Psoas muscle (tissue), 8 donors: ENCODE measurements around the gene GJB6. TPM values are rescaled to one million over a fixed set of nuclear protein-coding genes. Genes with fewer than 3 reads are reported as not detected.
A peak's percentile ranks its signal among the peaks of the same experiment; 100 is the strongest.

Experiments used
- ATAC-seq, 4 donors: fragments of 200-7000 bp; cut with Tn5 transposase; one replicate each; pipeline ENCODE4 v1.9.1; 2020; ENCODE audit warnings: moderate library complexity in 3 of 4, mild to moderate bottlenecking in 2 of 4
- DNase-seq, 2 donors: peaks; one replicate each; pipeline ENCODE4 v3.0.0-alpha.2; 2020
- H3K27ac ChIP-seq: fragments of 200-600 bp; one replicate; pipeline ENCODE4 v1.8.0; 2022
- H3K27me3 ChIP-seq, 3 donors: fragments of 200-600 bp in 1 of 3; one replicate each; pipeline versions ENCODE4 v1.6.1 to v1.8.0; 2013 to 2022; ENCODE audit warnings: low read length in 2 of 3, mild to moderate bottlenecking in 2 of 3, moderate library complexity in 1 of 3; ENCODE audit not compliant: insufficient read depth in 3 of 3
- H3K36me3 ChIP-seq, 2 donors: fragments of 200-600 bp in 1 of 2; one replicate each; pipeline versions ENCODE4 v1.6.1 to v1.8.0; 2013 to 2022; ENCODE audit warnings: low read depth in 1 of 2, mild to moderate bottlenecking in 1 of 2, moderate library complexity in 1 of 2; ENCODE audit not compliant: insufficient read depth in 1 of 2
- H3K4me1 ChIP-seq: fragments of 200-600 bp; one replicate; pipeline ENCODE4 v1.8.0; 2022
- H3K4me3 ChIP-seq: fragments of 200-600 bp; one replicate; pipeline ENCODE4 v1.8.0; 2022; ENCODE audit warnings: mild to moderate bottlenecking
- H3K9me3 ChIP-seq: fragments of 200-600 bp; one replicate; pipeline ENCODE4 v1.8.0; 2022
- WGBS, 3 donors: extraction: QIAGEN DNeasy Blood & Tissue Kit; methylation state at CpG; one replicate each; pipeline versions ENCODE4 v1.1.6 to v1.1.7; 2013; 5-methylcytosine and 5-hydroxymethylcytosine counted together
- intact Hi-C, 2 donors: fragments of 100-400 bp; cut with DNase I; formaldehyde crosslinking; loops; one replicate each; pipeline versions ENCODE4 v1.11.0 to v1.14.2; 2022
- polyA plus RNA-seq, 3 donors: library from polyadenylated mRNA; stranded (reverse); fragments of 200-250 nt; gene quantifications; one replicate each; pipeline ENCODE4 v1.2.3, GENCODE V29; 2013
- total RNA-seq, 4 donors: library from RNA; stranded (reverse); fragmentation: NEBNext Ultra II Directional in 2 of 4; extraction: Animal tissue kit (Norgen Biotek cat#: 25700) in 2 of 4; gene quantifications; one replicate each; pipeline versions ENCODE4 v1.2.1 to v1.2.4, GENCODE V29; 2021 to 2023
- TF ChIP-seq, protein P1 (sequence below): fragments of 200-600 bp; IDR thresholded peaks from one replicate; pipeline ENCODE4 v1.8.0; 2022; ENCODE audit warnings: antibody characterized with exemption
- donor health status: healthy with polysubstance abuse.
- donor health status: DM: no; HTN: no; CAD: no; lungs with moderate emphysema.
- donor health status: Bipolar disorder and iron deficiency.
- donor health status: healthy.
- donor health status: DM: yes; HTN: yes; CAD: no.
- donor health status: DM: no; HTN: no; CAD: no.
- donor health status: DM: no; HTN: no; CAD: no.
- donor health status: DM: yes; HTN: yes; CAD: no.

The GJB6 gene
- total and polyA plus RNA-seq, 7 donors: 0.03 TPM; not detected in 6

DNA sequence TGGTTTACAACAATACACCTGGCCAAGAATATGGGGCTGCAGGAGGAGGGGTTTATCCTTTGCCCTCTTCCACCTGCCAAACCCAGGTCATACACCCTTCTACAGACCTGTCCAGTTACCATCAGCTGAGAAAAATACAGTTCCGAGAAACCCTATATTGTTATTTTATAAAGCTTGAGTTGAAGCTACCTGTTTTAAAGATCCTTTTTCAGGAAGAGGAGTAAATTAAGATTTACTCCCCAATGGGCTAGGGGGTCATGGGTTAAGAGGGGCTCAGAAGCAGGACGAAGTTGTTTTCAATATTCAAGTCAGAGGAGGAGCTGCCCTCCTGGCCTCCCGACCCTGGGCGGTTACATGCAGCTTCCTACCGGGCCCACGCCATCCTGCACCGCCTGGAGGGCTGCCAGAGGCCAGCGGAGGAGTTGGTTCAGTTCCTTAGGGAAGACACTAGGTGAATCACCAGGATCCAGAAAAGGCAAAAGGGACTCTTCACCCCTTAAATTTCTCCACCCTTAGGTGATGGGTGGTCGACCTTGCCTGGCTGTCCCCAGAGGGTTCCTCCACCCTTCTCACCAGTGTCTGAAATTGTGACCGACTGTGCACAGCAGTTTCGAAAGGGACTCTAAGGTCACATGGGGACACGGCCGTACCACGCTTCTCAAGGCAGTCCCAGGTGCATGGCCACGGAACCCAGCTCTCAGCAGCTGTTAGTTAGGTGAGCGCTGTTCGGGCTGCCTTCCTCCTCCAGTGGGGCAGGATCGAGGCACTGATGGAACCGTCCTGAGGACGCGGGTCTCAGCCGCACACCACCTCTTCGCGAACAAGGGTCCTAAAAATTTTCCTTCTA, 40.6 kb downstream of the GJB6 start:
- no peaks in the 10 kb centered on the region for H3K36me3 ChIP-seq
- peaks cover 2 to 60% (median 31%) of the 10 kb centered on the region in 3 donors for H3K27me3 ChIP-seq
- TF ChIP-seq, protein P1, sequence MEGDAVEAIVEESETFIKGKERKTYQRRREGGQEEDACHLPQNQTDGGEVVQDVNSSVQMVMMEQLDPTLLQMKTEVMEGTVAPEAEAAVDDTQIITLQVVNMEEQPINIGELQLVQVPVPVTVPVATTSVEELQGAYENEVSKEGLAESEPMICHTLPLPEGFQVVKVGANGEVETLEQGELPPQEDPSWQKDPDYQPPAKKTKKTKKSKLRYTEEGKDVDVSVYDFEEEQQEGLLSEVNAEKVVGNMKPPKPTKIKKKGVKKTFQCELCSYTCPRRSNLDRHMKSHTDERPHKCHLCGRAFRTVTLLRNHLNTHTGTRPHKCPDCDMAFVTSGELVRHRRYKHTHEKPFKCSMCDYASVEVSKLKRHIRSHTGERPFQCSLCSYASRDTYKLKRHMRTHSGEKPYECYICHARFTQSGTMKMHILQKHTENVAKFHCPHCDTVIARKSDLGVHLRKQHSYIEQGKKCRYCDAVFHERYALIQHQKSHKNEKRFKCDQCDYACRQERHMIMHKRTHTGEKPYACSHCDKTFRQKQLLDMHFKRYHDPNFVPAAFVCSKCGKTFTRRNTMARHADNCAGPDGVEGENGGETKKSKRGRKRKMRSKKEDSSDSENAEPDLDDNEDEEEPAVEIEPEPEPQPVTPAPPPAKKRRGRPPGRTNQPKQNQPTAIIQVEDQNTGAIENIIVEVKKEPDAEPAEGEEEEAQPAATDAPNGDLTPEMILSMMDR: no peak
- WGBS, 3 donors: 36 to 48% (median 42%) methylated on average over 24 of the region's 24 CpGs
- H3K9me3 ChIP-seq: no peaks in the 10 kb centered on the region
- no peak overlapping the region for H3K27ac ChIP-seq
- H3K4me1 ChIP-seq: peaks cover 26% of the 10 kb centered on the region
- peak overlapping the region; percentile 71 for H3K4me3 ChIP-seq
- DNase-seq (peak in 1 of 2 donors; percentile 34), ATAC-seq (peak in 1 of 4 donors; percentile 21)
- intact Hi-C loops: no loop called here

DNA sequence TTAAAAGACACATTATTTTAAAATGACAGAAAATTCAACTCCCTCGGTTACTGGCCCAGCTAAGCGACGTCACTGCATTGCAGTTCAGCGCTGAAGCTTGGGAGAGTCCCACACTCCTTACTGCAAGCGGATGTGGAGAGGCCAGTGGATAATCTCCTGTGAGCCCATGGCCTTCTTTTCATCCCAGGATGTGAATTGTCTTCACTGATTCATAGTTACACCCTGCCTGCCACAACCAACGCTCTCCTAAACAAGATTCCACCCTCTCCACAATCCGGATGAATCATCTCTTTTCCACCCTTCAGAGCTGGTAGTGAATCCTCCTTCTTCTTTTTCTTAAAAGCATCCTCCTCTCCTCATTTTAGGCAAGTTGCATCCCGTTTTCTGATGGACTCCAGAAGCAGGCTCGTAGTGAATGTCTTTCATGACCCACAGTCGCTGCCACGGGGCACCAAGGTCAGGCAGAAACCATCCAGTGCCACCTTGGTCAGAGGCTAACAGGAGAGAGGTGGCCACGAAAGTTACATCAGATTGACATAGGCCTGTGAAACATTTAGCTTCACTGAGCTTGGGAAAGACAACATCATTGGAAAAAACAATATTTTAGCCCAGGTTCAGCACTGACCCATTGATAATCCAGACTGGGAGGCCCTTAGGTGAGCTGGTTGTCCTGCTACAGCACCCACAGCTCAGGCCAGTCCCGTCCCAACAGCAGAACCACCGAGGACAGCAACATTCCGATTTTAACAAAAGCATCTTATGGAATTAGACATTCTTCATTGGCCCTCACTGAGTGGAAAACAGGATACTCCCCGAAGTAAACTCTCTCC, 41.4 kb downstream of the GJB6 start:
- no peak for DNase-seq
- Histone ChIP-seq H3K27me3 (peaks cover 2 to 62% (median 31%) of the 10 kb centered on the region in 3 donors), H3K36me3 (no peaks in the 10 kb centered on the region), H3K4me1 (peaks cover 26% of the 10 kb centered on the region), H3K27ac (no peak overlapping the region), H3K4me3 (no peak overlapping the region), H3K9me3 (no peaks in the 10 kb centered on the region)
- intact Hi-C loops: no loop called here
- 92 to 93% (median 92%) methylated on average over 16 of the region's 16 CpGs for WGBS, 3 donors
- ATAC-seq: no peak
- TF ChIP-seq, protein P1: no peak

DNA sequence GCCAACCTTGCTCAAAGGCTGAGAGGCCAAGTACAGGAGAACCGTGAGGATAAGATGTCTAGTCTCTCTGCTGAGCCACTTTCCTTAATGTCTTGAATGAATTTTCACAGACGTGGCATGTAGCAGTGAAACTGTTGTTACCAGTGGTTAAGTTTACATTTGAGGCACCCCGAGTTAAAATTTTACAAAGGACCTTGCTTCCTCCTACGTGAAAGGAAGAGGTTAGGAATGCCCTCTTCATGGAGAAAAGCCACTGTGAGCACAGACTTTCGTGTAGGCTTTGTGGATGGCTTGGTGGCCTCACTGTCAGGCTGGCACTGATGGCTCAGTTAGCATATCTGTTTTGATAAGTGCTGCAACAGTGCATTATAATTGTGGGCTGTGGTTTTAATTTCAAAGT, 42.0 kb downstream of the GJB6 start:
- 80 to 85% (median 83%) methylated on average over 5 of the region's 5 CpGs for WGBS, 3 donors
- Histone ChIP-seq H3K4me1 (peaks cover 26% of the 10 kb centered on the region), H3K36me3 (no peaks in the 10 kb centered on the region), H3K9me3 (no peaks in the 10 kb centered on the region), H3K4me3 (no peak overlapping the region), H3K27me3 (peaks cover 2 to 56% (median 31%) of the 10 kb centered on the region in 3 donors), H3K27ac (no peak overlapping the region)
- TF ChIP-seq, protein P1: no peak
- intact Hi-C loops: no loop called here
- ATAC-seq: no peak
- DNase-seq: no peak

DNA sequence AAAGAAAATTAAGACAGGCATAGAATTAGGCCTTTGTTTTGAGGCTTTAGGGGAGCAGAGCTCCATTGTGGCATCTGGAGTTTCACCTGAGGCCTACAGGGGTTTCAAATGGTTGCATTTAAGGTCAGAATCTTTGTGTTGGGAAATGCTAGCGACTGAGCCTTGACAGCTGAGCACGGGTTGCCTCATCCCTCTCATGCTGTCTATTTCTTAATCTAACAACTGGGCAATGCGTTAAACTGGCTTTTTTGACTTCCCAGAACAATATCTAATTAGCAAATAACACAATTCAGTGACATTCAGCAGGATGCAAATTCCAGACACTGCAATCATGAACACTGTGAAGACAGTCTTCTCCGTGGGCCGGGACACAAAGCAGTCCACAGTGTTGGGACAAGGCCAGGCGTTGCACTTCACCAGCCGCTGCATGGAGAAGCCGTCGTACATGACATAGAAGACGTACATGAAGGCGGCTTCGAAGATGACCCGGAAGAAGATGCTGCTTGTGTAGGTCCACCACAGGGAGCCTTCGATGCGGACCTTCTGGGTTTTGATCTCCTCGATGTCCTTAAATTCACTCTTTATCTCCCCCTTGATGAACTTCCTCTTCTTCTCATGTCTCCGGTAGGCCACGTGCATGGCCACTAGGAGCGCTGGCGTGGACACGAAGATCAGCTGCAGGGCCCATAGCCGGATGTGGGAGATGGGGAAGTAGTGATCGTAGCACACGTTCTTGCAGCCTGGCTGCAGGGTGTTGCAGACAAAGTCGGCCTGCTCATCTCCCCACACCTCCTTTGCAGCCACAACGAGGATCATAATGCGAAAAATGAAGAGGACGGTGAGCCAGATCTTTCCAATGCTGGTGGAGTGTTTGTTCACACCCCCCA, 43.2 kb downstream of the GJB6 start:
- WGBS, 3 donors: 84 to 89% (median 85%) methylated on average over 28 of the region's 28 CpGs
- Histone ChIP-seq H3K4me1 (peaks cover 21% of the 10 kb centered on the region), H3K27me3 (peaks cover 2 to 45% (median 23%) of the 10 kb centered on the region in 3 donors), H3K36me3 (no peaks in the 10 kb centered on the region), H3K9me3 (no peaks in the 10 kb centered on the region), H3K4me3 (no peak overlapping the region), H3K27ac (no peak overlapping the region)
- ATAC-seq: no peak
- DNase-seq: no peak
- intact Hi-C loops: no loop called here
- TF ChIP-seq, protein P1: no peak
